HG03457 (cell line): ENCODE results near the gene CADPS2.

ENCODE experiments used
- ATAC-seq: cut with Tn5 transposase; IDR thresholded peaks from one replicate; pipeline ENCODE4 v1.9.1; 2021; ENCODE audit warnings: moderate number of reproducible peaks; ENCODE audit not compliant: unreplicated experiment

CADPS2 gene

GRCh38 chr7:122789156-122789555, 97.1 kb downstream of the CADPS2 start:
- no peak for ATAC-seq

GRCh38 chr7:122770686-122771335, 115.4 kb downstream of the CADPS2 start:
- ATAC-seq: no peak

DNA sequence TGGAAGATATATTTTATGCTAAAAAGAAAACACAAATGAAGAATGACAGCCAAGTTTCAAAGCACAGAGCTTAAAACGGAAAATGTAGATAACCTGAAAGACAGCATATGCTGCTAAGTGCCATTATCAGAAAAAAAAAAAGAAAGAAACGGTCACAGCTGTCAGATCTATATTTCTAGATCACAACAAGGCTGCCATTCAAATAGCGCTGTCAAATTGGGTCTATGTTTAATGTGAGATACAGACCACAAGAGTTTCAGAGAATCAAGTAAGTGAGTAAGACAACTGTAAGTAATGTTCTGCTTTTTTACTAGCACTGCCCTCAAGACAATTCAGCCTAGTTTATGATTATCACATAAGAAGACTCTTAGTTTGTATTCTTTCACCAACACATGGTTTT, 117.4 kb downstream of the CADPS2 start:
- no peak for ATAC-seq

GRCh38 chr7:122767339-122767738, 118.9 kb downstream of the CADPS2 start:
- no peak for ATAC-seq

DNA sequence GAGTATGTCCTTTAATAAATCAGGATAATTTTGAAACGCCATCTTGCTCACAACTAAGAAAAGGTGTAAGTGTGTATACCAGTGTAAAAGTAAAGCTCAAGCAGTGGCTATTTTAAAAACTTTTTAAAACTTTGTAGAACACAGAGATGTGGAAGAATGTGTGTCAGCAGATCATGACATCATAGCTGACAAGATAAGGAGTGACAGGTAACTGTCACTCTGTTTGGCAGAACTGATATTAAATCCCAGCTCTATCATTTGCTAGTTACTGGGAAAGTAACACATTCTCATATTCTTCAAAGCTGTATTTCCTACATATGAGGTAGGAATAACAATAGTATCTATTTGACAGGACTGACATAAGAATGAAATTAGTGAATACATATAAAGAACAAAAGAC, 119.7 kb downstream of the CADPS2 start:
- no peak for ATAC-seq

GRCh38 chr7:122764902-122765301, 121.4 kb downstream of the CADPS2 start:
- ATAC-seq: no peak

- ATAC-seq: no peak
Observed at GRCh38 chr7:122764020-122764419, 122.2 kb downstream of the CADPS2 start.

GRCh38 chr7:122762071-122762470, 124.2 kb downstream of the CADPS2 start:
- no peak for ATAC-seq

DNA sequence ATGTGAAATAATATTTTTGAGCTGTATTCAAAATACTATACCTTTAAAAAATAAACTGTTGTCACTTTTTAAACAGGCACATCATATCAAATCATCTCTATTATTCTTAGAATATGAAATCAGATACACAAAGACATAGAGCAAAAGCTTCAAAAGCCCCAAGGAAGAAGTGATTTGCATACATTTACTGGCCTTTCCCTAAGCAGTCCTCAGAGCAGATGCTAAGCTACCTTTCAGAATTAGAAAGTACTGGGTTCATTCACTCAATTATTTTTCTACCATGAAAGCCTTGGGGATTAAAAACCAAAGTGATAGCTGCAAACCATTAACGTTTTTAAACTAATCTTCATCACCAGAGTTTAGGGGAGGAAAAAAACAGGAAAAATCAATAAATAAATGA, 127.8 kb downstream of the CADPS2 start:
- ATAC-seq: no peak

GRCh38 chr7:122756860-122757259, 129.4 kb downstream of the CADPS2 start:
- no peak for ATAC-seq

GRCh38 chr7:122755696-122756095, 130.6 kb downstream of the CADPS2 start:
- ATAC-seq: no peak

- no peak for ATAC-seq
Observed at GRCh38 chr7:122752583-122752982, 133.7 kb downstream of the CADPS2 start.

- ATAC-seq: no peak
Observed at GRCh38 chr7:122750389-122750788, 135.9 kb downstream of the CADPS2 start.

DNA sequence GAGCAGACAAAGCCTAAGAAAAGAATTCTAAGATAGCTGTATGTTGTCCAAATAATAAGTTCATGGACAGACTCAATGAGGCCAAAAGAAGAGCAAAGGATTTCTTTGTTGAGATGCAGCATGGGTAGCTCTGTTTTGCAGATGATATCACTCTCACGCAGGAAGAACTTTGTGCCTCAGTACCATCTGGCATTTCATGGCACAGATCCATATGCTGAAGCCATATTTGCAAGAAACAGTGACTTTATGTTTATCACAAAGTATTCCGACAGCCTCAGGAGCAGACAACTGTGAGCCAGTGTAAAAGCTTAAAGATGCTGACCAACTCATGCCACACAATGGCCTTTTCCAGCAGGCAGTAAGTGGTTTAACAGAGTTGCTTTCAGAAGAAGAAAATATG, 138.1 kb downstream of the CADPS2 start:
- no peak for ATAC-seq

DNA sequence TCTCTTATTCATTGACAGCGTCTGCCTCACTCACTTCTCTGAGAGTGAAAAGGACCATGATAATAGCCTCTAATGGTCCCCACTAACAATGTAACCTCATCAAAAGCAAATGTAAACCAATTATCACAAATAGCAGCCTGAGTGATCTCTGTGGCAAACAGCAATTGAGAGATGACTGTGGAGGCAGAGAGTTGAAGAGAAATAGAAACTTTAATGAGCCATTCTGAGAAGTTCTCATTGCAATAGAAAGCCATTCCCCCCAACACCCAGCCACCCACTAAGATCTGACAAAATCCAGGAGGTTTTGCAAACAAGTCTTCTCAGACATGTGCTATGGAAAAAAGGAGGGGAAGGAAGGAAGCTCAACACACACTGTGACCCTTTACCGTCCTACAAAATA, 139.3 kb downstream of the CADPS2 start:
- ATAC-seq: no peak

DNA sequence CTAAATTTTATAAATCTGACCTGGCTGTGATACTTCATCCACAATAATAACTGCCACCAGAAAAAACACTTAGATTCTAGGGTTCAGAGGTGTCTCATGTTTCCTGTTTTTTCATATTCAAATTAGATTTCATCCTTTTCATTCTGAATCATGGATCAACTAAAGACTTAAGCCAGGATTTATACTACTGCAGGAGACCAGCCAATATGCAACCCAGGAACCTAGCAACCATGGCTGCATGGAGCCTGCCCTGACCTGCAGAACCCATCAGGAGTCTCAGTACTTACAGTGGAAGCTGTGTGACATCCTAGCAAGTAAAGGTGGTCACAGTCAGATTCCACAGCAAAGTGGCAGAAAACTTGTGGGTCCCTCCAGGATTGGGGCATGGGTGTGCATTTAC, 143.0 kb downstream of the CADPS2 start:
- no peak for ATAC-seq

GRCh38 chr7:122738947-122739346, 147.3 kb downstream of the CADPS2 start:
- no peak for ATAC-seq

DNA sequence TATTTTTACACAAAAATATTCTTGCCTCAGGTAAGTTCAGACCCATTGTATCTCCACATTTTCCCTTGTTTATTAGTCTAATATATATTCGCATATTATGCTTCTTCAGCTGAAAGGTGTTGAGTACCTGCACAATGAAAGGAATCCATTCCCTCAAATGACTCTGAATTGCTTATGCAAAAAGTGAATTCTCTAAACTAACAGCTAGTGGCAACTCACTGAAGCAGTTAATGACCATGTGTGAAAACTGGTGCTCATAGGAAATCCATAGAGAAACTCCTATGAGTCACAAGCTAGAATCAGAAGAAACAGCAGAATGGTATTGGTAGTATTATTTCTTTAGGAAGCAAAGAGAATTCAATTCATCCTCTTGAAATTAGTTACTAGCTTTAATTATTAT, 150.1 kb downstream of the CADPS2 start:
- no peak for ATAC-seq

- ATAC-seq: no peak
Observed at GRCh38 chr7:122727759-122728158, 158.5 kb downstream of the CADPS2 start.

DNA sequence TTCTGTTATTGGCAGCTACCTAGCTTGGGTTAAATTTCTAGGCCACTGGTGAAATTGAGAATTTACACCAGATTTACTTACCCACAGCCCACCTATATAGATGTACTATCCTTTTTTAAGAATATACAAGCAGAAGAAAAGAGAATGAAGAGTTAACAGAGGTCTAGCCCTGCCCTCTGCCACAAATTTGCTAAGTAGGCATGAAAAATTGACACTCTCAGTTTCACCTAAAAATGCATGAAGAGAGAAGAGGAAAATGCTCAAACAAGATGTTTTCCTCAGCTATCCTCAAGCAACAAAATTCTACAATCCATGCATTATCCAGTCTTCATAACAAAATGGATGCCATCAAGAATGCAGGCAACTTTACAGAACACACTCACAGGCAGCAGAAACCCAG, 158.9 kb downstream of the CADPS2 start:
- ATAC-seq: no peak

DNA sequence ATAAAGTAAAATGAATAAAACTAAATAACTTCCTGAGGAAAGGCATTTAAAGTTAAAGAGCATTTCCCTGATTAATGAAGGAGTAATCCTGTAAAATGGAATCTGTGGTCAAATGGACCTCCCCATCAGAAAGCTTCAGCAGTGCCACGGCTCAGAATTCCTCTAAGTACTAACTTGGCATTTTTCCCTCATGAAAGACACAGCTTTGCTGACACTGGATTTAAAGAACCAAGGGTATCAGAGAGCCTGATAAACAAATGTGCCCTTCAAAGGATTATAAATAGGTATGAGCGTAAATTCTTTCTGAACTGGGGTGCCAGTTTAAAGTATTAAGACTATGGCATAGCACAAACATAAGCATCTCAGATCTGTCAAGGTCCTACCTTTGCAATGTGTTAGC, 159.4 kb downstream of the CADPS2 start:
- ATAC-seq: no peak

GRCh38 chr7:122724366-122724765, 161.9 kb downstream of the CADPS2 start:
- ATAC-seq: no peak

GRCh38 chr7:122719010-122719578, 167.2 kb downstream of the CADPS2 start:
- no peak for ATAC-seq
